Stimulated activated CD8-positive, alpha-beta memory T cell treated with anti-CD3 and anti-CD28 coated beads, Interleukin-12 subunit alpha, Interleukin-12 subunit beta, amount 100 ng/mL, for 24 hours (primary cell): ENCODE measurements around the gene KCNJ8.
"Not testable (repeated sequence)": the region's sequence is repeated elsewhere in the genome, so short reads cannot be mapped to it uniquely, and the experiment has no call there.

ENCODE experiments used
- DNase-seq: peaks from one replicate; pipeline ENCODE4 v3.0.0-alpha.2; 2020; ENCODE audit errors: extremely low read depth

KCNJ8 gene

GRCh38 chr12:21774358-21775132 is at the start of gene KCNJ8:
TSS of gene KCNJ8 (minus strand) at chr12:21774706. CDS start at chr12:21773616, 1,090 bp downstream.
- no peak for DNase-seq

GRCh38 chr12:21823581-21823980 is 49.1 kb upstream of the KCNJ8 start:
- no peak for DNase-seq

DNA sequence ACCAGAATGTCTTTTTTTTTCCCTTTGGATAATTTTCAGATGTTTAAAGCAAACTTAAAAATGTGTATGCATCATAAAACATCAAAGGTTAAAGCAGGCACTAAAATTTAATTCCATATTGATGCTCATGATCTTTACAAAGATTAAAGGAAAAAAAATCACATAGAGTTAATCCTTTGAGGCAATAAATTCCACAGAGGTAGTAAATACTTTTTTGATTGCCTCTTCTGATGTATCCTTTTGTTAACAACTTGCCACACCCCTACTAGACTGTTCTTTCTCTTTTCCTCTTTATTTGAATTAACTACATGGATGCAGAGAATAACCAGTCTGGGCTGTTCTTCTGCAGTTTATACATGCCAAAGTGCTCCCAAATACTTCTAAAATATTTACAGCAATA is 45.2 kb upstream of the KCNJ8 start:
- DNase-seq: no peak

- DNase-seq: no peak
These were observed 44.7 kb upstream of the KCNJ8 start for GRCh38 chr12:21819236-21819635.

GRCh38 chr12:21818627-21819026 is 44.1 kb upstream of the KCNJ8 start:
- DNase-seq: no peak

DNA sequence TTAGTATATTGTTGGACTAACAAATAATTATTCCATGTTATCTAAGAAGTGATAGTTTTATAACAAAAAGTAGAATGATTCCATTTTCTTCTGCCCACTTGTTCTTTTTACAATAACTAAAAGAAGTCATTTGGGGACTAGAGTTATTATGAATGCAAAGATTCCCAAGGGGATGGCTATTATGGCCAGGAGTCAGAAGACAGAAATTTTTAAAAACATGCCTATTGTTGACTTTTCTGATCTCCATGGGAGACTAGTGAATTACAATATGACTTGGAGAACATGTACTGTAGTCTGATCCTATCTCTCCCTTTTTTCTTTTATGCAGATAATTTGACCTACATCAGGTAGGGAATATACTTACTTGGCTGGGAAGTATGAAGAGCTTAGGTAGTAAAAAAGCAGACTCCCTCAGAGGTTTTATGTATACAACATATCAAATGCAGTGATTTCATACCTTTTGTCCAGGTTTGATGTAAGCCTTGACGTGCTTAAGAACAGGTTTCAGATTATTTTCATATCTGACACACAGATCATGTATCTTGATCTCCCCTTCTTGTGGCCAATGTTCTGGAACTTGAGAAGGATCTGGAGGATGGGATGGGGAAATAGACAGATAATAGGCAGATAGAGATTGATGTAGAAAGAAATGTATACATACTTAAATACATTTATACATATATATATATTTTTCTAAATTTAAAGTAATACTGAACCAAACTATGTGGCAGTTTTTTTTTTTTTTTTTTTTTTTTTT is 41.0 kb upstream of the KCNJ8 start:
- DNase-seq: no peak

DNA sequence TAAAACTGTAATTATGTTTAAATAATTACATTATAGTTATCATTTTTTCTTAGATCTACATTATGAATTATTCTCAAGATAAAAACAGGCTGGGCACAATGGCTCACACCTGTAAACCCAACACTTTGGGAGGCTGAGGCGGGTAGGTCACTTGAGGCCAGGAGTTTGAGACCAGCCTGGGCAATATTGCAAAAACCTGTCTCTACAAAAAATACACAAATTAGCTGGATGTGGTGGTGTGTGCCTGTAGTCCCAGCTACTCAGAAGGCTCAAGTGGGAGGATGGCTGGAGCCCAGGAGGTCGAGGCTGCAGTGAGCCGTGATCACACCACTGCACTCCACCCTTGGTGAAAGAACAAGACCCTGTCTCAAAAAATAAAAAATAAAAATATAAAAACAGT is 40.3 kb upstream of the KCNJ8 start:
- no peak for DNase-seq

GRCh38 chr12:21814327-21814726 is 39.8 kb upstream of the KCNJ8 start:
- DNase-seq: no peak

- no peak for DNase-seq
These were observed 39.2 kb upstream of the KCNJ8 start for GRCh38 chr12:21813751-21814150.

GRCh38 chr12:21813125-21813524 is 38.6 kb upstream of the KCNJ8 start:
- DNase-seq: no peak

- DNase-seq: not testable (repeated sequence)
These were observed 37.8 kb upstream of the KCNJ8 start for GRCh38 chr12:21812340-21812739.

DNA sequence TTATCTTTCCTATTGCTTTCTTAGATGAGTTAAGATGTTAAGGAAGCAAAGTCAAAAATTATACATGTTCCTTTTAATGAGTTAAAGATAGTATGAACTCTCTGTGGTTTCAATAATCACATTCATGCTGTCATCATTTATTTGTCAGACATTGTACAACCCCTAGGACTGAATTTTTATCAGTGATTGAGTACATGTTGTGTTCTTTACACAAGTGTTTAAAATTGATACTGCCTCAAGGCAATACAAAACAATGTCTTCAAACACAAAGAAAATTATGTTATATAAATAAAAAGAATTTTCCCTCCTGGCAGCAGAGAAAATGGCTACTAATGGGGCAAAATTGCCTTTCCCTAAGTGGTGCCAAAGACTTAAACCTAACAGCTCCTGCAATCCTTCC is 34.6 kb upstream of the KCNJ8 start:
- no peak for DNase-seq

GRCh38 chr12:21806255-21806654 is 31.7 kb upstream of the KCNJ8 start:
- DNase-seq: no peak

- DNase-seq: no peak
These were observed 27.2 kb upstream of the KCNJ8 start for GRCh38 chr12:21801522-21802288.

DNA sequence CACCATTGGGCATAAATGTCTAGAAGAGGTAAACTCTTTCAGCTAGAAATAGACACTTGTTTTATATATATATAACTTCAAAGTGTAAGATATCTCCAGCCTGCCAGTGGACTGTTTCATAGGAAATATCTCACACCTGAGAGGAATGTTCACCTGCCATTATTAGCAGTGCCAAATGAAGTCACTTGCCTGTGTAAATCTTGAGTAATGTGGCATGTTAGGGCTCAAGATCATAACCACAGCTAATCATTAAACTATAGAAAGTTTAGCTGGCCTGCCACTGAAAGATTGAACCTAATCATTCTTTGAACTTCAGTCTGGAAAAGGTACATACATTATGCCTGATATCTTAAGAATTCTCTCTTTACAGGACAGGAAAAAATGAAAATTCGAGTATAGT is 25.5 kb upstream of the KCNJ8 start:
- DNase-seq: no peak

- no peak for DNase-seq
These were observed 23.0 kb upstream of the KCNJ8 start for GRCh38 chr12:21797539-21797938.

GRCh38 chr12:21795648-21796328 is 21.3 kb upstream of the KCNJ8 start:
- DNase-seq: no peak

- not testable (repeated sequence) for DNase-seq
These were observed 20.5 kb upstream of the KCNJ8 start for GRCh38 chr12:21794807-21795595.

DNA sequence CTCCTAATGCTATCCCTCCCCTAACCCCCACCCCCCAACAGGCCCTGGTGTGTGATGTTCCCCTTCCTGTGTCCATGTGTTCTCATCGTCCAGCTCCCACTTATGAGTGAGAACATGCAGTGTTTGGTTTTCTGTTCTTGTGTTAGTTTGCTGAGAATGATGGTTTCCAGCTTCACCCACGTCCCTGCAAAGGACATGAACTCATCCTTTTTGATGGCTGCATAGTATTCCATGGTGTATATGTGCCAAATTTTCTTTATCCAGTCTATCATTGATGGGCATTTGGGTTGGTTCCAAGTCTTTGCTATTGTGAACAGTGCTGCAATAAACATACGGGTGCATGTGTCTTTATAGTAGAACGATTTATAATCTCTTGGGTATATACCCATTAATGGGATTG is 15.2 kb upstream of the KCNJ8 start:
- DNase-seq: not testable (repeated sequence)

GRCh38 chr12:21788089-21788983 is 13.8 kb upstream of the KCNJ8 start:
- DNase-seq: no peak
